PFSK-1 (cell line): ENCODE results near the gene ZDHHC5.

ENCODE experiments used
- POLR2AphosphoS5 ChIP-seq: IDR thresholded peaks from 2 replicates; pipeline ENCODE4 v1.6.1; 2012; ENCODE audit warnings: low read depth, mild to moderate bottlenecking, control low read depth, low read length, moderate library complexity
- REST ChIP-seq, 2 experiments: IDR thresholded peaks; 2 replicates each; pipeline versions ENCODE4 v1.6.1 to v1.8.0; 2011 to 2012; ENCODE audit warnings: low read depth in 2 of 2, low read length in 2 of 2, control low read depth in 1 of 2, inconsistent platforms in 1 of 2, mild to moderate bottlenecking in 1 of 2, moderate library complexity in 1 of 2; ENCODE audit not compliant: insufficient read depth in 1 of 2
- SIN3A ChIP-seq: IDR thresholded peaks from 2 replicates; pipeline ENCODE4 v1.6.1; 2012; ENCODE audit warnings: mild to moderate bottlenecking, low read length, moderate library complexity, borderline replicate concordance; ENCODE audit not compliant: insufficient read depth
- TAF1 ChIP-seq: IDR thresholded peaks from 2 replicates; pipeline ENCODE4 v1.6.1; 2012; ENCODE audit warnings: low read length, control low read depth, borderline replicate concordance; ENCODE audit not compliant: insufficient read depth

- TF ChIP-seq REST (IDR thresholded peaks at IDR 0.05; ENCODE audit: insufficient read depth in 1 of 2, low read depth in 2 of 2, low read length in 2 of 2) (no peak), POLR2AphosphoS5 (no peak), SIN3A (no peak), TAF1 (no peak)
Measured at GRCh38 chr11:57728829-57729228, 60.9 kb downstream of the ZDHHC5 start.
